Spleen (tissue), 7 donors: Measurements from ENCODE around the gene SIGLEC15.

Experiments
- CTCF ChIP-seq, 11 experiments: fragments of 200-600 bp in 7 of 11; fragments of 450-650 bp in 4 of 11; sonication (generic) in 4 of 11; IDR thresholded peaks in 8 of 11; conservative IDR thresholded peaks in 3 of 11; 1 replicate in 7 of 11; 2 replicates in 4 of 11; pipeline versions ENCODE4 v1.4.0 to v1.8.0; 2016 to 2021; ENCODE audit warnings: antibody characterized with exemption in 11 of 11, inconsistent platforms in 4 of 11, mild to moderate bottlenecking in 1 of 11
- POLR2A ChIP-seq, 3 donors: fragments of 450-650 bp; IDR thresholded peaks; one replicate each; pipeline ENCODE4 v1.5.1; 2017; ENCODE audit warnings: antibody characterized with exemption in 3 of 3, mild to moderate bottlenecking in 1 of 3
- POLR2AphosphoS5 ChIP-seq, 3 donors: sonication (generic); formaldehyde crosslinking; IDR thresholded peaks; one replicate each; pipeline ENCODE4 v1.5.1; 2017; ENCODE audit warnings: antibody characterized with exemption in 3 of 3
- donor health status: DM: no; HTN: no; CAD: no; lungs with moderate emphysema.
- donor health status: DM: no; HTN: no; CAD: no.
- donor health status: DM: no; HTN: no; CAD: no.

- TF ChIP-seq POLR2A (IDR thresholded peaks at IDR 0.05) (no peak), CTCF (IDR thresholded peaks at IDR 0.05 in 8 of 11, conservative IDR thresholded peaks at IDR 0.05 in 3 of 11) (no peak), POLR2AphosphoS5 (IDR thresholded peaks at IDR 0.05) (no peak)
Measured at GRCh38 chr18:45792506-45793263, 32.8 kb upstream of the SIGLEC15 start.
